IPS DF 19.7 (cell line): ENCODE data around the gene CFAP157.
"Not testable (repeated sequence)": the region's sequence is repeated elsewhere in the genome, so short reads cannot be mapped to it uniquely, and the experiment has no call there.

Experiments
- DNase-seq: peaks from one replicate; pipeline ENCODE4 v3.0.0-alpha.2; 2013; ENCODE audit warnings: low read depth, low spot score

CFAP157 gene

GRCh38 chr9:127735530-127736185, 28.9 kb downstream of the CFAP157 start:
- DNase-seq: no peak

GRCh38 chr9:127738666-127739065, 31.9 kb downstream of the CFAP157 start:
- no peak for DNase-seq

GRCh38 chr9:127739614-127740330, 33.0 kb downstream of the CFAP157 start:
- no peak for DNase-seq

GRCh38 chr9:127741831-127742434, 35.1 kb downstream of the CFAP157 start:
- peak; percentile 80 for DNase-seq

- peak; percentile 86 for DNase-seq
These were observed 35.8 kb downstream of the CFAP157 start for GRCh38 chr9:127742435-127743088.

GRCh38 chr9:127744398-127745110, 37.8 kb downstream of the CFAP157 start:
- no peak for DNase-seq

- DNase-seq: no peak
These were observed 40.3 kb downstream of the CFAP157 start for GRCh38 chr9:127746959-127747569.

- DNase-seq: no peak
These were observed 42.5 kb downstream of the CFAP157 start for GRCh38 chr9:127749090-127749787.

- no peak for DNase-seq
These were observed 44.7 kb downstream of the CFAP157 start for GRCh38 chr9:127751269-127752054.

GRCh38 chr9:127753148-127753547, 46.4 kb downstream of the CFAP157 start:
- DNase-seq: no peak

GRCh38 chr9:127753622-127754021, 46.8 kb downstream of the CFAP157 start:
- DNase-seq: no peak

- no peak for DNase-seq
These were observed 47.6 kb downstream of the CFAP157 start for GRCh38 chr9:127754099-127755060.

- no peak for DNase-seq
These were observed 48.6 kb downstream of the CFAP157 start for GRCh38 chr9:127755061-127756060.

- DNase-seq: no peak
These were observed 49.4 kb downstream of the CFAP157 start for GRCh38 chr9:127756233-127756632.

GRCh38 chr9:127756776-127757175, 50.0 kb downstream of the CFAP157 start:
- not testable (repeated sequence) for DNase-seq

- no peak for DNase-seq
These were observed 52.1 kb downstream of the CFAP157 start for GRCh38 chr9:127758843-127759242.

- no peak for DNase-seq
These were observed 54.3 kb downstream of the CFAP157 start for GRCh38 chr9:127761061-127761460.
